Renal cortical epithelial cell (primary cell): ENCODE results near the gene PHF19. TPM values are rescaled to one million over a fixed set of nuclear protein-coding genes. Genes with fewer than 3 reads are reported as not detected.

Experiments
- DNase-seq: peaks from one replicate; pipeline ENCODE4 v3.0.0-alpha.2; 2011; ENCODE audit warnings: low read depth
- total RNA-seq: library from RNA; depleted of rRNA; stranded (reverse); fragments of >200 nt; gene quantifications from 2 replicates; pipeline ENCODE4 v1.2.3, GENCODE V29; 2014

The PHF19 gene
- total RNA-seq, 1 donor from 2014 or later, result 8.0 TPM

GRCh38 chr9:120891884-120892747, 15.1 kb upstream of the PHF19 start:
- no peak for DNase-seq

- no peak for DNase-seq
Measured at GRCh38 chr9:120891245-120891883, 14.4 kb upstream of the PHF19 start.

DNA sequence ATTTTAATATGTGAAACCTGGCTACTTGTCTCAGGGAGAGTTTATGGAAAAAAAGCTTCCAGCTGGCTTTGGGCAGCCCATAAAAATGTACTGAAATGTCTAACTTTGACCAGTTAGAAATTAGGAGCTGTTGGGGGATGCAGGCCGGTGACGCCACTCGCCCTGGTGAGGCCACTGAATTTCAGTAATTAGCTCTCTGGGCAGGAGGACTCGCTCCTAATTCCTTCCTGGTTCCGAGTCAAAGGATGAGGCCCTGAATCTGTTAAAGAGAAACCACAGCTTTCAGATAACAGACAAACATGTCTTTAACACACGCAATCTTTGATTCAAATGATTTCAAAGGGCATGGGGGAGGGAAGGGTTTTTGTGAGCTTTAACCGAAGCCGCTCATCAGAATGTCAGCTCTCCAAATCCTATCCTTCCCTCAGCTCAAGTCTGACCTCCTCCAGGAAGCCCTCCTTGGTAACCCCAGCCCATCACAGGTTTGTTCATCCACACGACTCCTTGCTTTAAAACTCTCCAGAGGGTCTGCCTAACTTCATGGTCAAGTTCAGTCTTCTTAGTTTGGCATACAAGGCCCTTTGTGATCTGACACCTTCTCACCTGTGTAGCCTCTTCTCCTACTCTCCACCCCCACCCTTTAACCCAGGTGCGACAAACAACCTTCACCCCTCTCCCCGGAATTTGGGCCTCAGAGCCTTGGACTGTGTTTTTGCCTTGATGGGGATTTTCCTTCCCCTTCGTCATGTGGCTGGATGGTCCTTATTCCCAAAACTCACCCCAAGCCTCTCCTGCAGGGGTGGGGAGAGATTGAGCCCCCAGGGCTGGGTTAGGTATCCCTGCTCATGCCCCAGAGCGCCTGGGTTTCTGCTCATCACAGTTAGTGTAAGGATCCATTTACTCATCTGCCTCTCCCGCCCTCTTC, 13.6 kb upstream of the PHF19 start:
- DNase-seq, result no peak

- DNase-seq, result no peak
Measured at GRCh38 chr9:120889606-120890271, 12.8 kb upstream of the PHF19 start.

GRCh38 chr9:120888626-120889025, 11.6 kb upstream of the PHF19 start:
- DNase-seq, result no peak

DNA sequence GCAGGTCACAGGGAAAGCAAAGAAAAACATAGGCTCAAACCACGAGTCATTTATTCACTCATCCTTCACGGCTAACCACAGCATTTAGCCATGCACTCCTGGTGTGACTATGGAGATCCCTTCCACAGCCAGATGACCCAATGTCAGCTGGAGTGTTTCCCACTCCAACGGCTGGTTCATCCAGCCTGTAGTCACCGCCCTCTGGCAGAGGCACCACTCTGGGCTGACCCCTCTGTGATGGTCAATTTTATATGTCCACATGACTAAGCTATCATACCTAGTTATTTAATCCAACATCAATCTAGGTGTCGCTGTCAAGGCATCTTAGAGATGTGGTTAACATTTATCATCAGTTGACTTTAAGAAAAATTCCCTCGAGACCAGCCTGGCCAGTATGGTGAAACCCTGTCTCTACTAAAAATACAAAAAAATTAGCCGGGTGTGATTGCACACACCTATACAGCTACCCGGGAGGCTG, 9.5 kb upstream of the PHF19 start:
- DNase-seq, result peak; percentile 85

GRCh38 chr9:120885958-120886357, 9.0 kb upstream of the PHF19 start:
- DNase-seq, result no peak

DNA sequence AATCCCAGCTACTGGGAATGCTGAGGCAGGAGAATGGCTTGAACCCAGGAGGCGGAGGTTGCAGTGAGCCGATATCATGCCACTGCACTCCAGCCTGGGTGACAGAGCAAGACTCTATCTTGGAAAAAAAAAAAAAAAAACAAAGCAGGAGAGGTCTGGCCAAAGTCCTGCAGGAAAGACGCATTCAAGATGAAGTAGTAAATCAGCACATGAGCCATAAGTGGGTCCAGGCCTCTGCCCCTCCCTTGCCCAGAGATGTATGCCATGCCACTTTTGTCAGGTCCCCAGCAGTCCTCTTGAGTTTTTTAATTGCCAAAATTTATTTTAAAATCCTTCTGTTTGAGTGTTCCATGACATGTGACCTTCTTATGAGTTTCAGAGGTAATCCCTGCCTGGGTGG, 8.5 kb upstream of the PHF19 start:
- DNase-seq, result no peak

GRCh38 chr9:120883608-120883996, 6.6 kb upstream of the PHF19 start:
- DNase-seq, result no peak

GRCh38 chr9:120882935-120883607, 6.1 kb upstream of the PHF19 start:
- peak; percentile 58 for DNase-seq

GRCh38 chr9:120879446-120879845, 2.5 kb upstream of the PHF19 start:
- DNase-seq, result no peak

DNA sequence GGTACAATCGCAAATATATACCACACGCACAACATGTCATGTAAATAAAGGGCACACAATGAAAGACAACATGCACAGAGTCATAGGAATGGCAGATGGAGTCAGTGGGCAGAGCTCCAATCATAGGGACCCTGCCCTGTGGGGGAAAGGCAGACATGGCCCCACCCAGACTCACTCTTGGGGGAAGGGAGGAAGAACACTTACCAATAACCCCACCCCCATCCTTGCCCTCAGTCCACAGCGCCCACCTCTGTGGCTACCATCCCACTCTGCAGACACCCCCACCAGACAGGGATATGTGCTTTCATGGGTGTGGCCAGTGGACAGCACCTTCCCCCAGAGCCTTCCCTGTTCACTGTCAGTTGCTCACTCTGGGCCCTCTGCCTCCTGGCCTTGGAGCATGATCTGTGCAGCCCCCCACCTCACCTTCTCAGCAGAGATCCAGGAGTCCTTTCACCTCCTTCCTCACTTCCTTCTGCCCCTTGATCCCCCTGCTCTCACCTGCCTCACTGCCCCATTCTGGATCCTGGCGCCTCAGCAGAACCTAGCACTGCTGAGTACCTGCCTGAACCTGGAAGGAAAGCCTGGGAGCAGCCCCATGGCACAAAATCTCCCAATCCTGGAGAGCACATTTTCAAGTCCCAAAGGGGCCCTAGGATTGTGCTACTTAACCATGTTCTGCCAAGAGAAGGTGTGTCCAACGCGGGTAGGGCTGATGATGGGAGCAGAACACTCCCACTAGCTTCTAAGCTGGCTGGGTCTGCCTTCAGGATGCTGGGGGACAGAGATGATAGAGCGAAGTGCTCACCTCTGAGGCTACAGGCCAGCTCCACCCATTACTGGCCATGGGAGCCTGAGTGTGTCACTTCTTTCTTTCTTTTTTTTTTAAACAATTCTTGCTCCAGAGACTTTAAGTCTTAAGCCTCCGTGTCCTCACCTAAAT, 1.5 kb upstream of the PHF19 start:
- DNase-seq, result no peak

- no peak for DNase-seq
Measured at GRCh38 chr9:120877276-120878034, 467 bp upstream of the PHF19 start.

GRCh38 chr9:120875954-120876841, 790 bp downstream of the PHF19 start:
- DNase-seq, result peak; percentile 66

GRCh38 chr9:120875643-120875953, 1.4 kb downstream of the PHF19 start:
- DNase-seq, result no peak

DNA sequence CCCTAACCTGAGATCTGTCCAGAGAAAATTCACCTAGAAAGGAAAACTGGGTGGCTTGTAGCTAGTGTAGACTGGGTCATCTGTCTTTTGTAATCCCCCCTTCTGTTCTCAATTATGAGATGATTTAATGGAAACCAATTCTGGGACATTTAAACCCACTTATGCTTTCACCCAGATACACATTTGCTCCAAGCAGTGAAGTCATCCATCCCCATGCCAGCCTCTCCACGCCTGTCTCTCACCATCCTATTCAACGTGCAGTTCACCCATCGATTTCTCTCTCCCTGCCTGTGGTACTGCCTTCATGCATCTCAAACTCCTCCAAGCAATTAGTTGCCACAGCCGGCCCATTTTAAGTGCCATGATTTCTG, 1.8 kb downstream of the PHF19 start:
- no peak for DNase-seq

- DNase-seq, result no peak
Measured at GRCh38 chr9:120874226-120875194, 2.5 kb downstream of the PHF19 start.
